Retinal pigment epithelial cell (primary cell): Measurements from ENCODE around the gene TXNDC9.
"Not testable (repeated sequence)": the region's sequence is repeated elsewhere in the genome, so short reads cannot be mapped to it uniquely, and the experiment has no call there.

Experiments
- DNase-seq: peaks from one replicate; pipeline ENCODE4 v3.0.0-alpha.2; 2010; ENCODE audit warnings: low read depth
- H3K4me3 ChIP-seq: 2 replicates; pipeline ENCODE4 v1.5.1; 2011; ENCODE audit warnings: mild to moderate bottlenecking, low read length, control low read depth, moderate library complexity
- CTCF ChIP-seq: conservative IDR thresholded peaks from 2 replicates; pipeline ENCODE4 v1.5.1; 2011; ENCODE audit warnings: low read depth, low read length, control low read depth, inconsistent platforms

Gene TXNDC9

GRCh38 chr2:99346218-99346617 lies 10.1 kb upstream of the TXNDC9 start:
- no peak for TF ChIP-seq CTCF
- DNase-seq, result no peak
- no peak overlapping the region for H3K4me3 ChIP-seq

GRCh38 chr2:99345446-99345845 lies 9.3 kb upstream of the TXNDC9 start:
- H3K4me3 ChIP-seq, DNase-seq: not testable (repeated sequence)

- TF ChIP-seq CTCF, result no peak
- no peak overlapping the region for H3K4me3 ChIP-seq
- no peak for DNase-seq
Observed at GRCh38 chr2:99342536-99342935, 6.4 kb upstream of the TXNDC9 start.

- no peak for TF ChIP-seq CTCF
- DNase-seq, result no peak
- H3K4me3 ChIP-seq, result no peak overlapping the region
Observed at GRCh38 chr2:99340669-99341236, 4.6 kb upstream of the TXNDC9 start.

- DNase-seq, result no peak
- no peak for TF ChIP-seq CTCF
- peak overlapping the region; percentile 98 for H3K4me3 ChIP-seq
Observed at GRCh38 chr2:99338029-99338585, 2.0 kb upstream of the TXNDC9 start.

- peak within 1 kb of the TSS; percentile 98 for H3K4me3 ChIP-seq
- DNase-seq, result peak; percentile 84
- TF ChIP-seq CTCF, result peak; percentile 60
Observed at GRCh38 chr2:99337113-99338028, 1.2 kb upstream of the TXNDC9 start, which contains the start of gene EIF5B. Gene EIF5B, plus strand, starts transcription at chr2:99337389. Its CDS starts 166 bp downstream, at chr2:99337555.

- no peak for TF ChIP-seq CTCF
- DNase-seq, result no peak
- peak overlapping the region; percentile 98 for H3K4me3 ChIP-seq
Observed at GRCh38 chr2:99336804-99337112, 625 bp upstream of the TXNDC9 start.
